Sigmoid colon (tissue), 4 donors: ENCODE measurements around the gene LRRC7.

Experiments
- EP300 ChIP-seq, 4 donors: sonication (generic); formaldehyde crosslinking; IDR thresholded peaks; one replicate each; pipeline ENCODE4 v1.6.1; 2017; ENCODE audit warnings: antibody characterized with exemption in 4 of 4
- POLR2A ChIP-seq, 2 donors: fragments of 450-650 bp; IDR thresholded peaks; one replicate each; pipeline ENCODE4 v1.6.1; 2016; ENCODE audit warnings: antibody characterized with exemption in 2 of 2, mild to moderate bottlenecking in 2 of 2, moderate library complexity in 2 of 2
- POLR2AphosphoS5 ChIP-seq, 4 donors: sonication (generic); formaldehyde crosslinking; IDR thresholded peaks; one replicate each; pipeline ENCODE4 v1.6.1; 2017; ENCODE audit warnings: antibody characterized with exemption in 4 of 4
- TF ChIP-seq, protein P1 (sequence below), 4 experiments: fragments of 450-650 bp in 3 of 4; fragments of 200-600 bp in 1 of 4; IDR thresholded peaks; one replicate each; pipeline ENCODE4 v1.5.1; 2016 to 2019; ENCODE audit warnings: antibody characterized with exemption in 4 of 4, mild to moderate bottlenecking in 3 of 4, moderate library complexity in 2 of 4

- TF ChIP-seq, protein P1, sequence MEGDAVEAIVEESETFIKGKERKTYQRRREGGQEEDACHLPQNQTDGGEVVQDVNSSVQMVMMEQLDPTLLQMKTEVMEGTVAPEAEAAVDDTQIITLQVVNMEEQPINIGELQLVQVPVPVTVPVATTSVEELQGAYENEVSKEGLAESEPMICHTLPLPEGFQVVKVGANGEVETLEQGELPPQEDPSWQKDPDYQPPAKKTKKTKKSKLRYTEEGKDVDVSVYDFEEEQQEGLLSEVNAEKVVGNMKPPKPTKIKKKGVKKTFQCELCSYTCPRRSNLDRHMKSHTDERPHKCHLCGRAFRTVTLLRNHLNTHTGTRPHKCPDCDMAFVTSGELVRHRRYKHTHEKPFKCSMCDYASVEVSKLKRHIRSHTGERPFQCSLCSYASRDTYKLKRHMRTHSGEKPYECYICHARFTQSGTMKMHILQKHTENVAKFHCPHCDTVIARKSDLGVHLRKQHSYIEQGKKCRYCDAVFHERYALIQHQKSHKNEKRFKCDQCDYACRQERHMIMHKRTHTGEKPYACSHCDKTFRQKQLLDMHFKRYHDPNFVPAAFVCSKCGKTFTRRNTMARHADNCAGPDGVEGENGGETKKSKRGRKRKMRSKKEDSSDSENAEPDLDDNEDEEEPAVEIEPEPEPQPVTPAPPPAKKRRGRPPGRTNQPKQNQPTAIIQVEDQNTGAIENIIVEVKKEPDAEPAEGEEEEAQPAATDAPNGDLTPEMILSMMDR (IDR thresholded peaks at IDR 0.05): no peak
- no peak for TF ChIP-seq POLR2AphosphoS5 (IDR thresholded peaks at IDR 0.05)
- no peak for TF ChIP-seq POLR2A (IDR thresholded peaks at IDR 0.05)
- TF ChIP-seq EP300 (IDR thresholded peaks at IDR 0.05): no peak
Observed at GRCh38 chr1:69993810-69994209, 426.1 kb downstream of the LRRC7 start.
